COLO668 (cell line): ENCODE data around the gene ARMC3.
A peak's percentile ranks its signal among the peaks of the same experiment; 100 is the strongest.
"Not testable (repeated sequence)": the region's sequence is repeated elsewhere in the genome, so short reads cannot be mapped to it uniquely, and the experiment has no call there.

ENCODE experiments used
- DNase-seq: peaks from one replicate; lab custom pipeline; 2025; ENCODE audit not compliant: unreplicated experiment; lab: John Stamatoyannopoulos, UW

ARMC3 gene

GRCh38 chr10:23038172-23038571, 110.3 kb downstream of the ARMC3 start:
- DNase-seq = no peak

- no peak for DNase-seq
Measured at GRCh38 chr10:23040002-23040401, 112.1 kb downstream of the ARMC3 start.

- DNase-seq = no peak
Measured at GRCh38 chr10:23046027-23046426, 118.2 kb downstream of the ARMC3 start.

GRCh38 chr10:23047201-23048050, 119.6 kb downstream of the ARMC3 start:
- no peak for DNase-seq

- DNase-seq = no peak
Measured at GRCh38 chr10:23048191-23048590, 120.3 kb downstream of the ARMC3 start.

- no peak for DNase-seq
Measured at GRCh38 chr10:23051278-23051677, 123.4 kb downstream of the ARMC3 start.

GRCh38 chr10:23051855-23052331, 124.0 kb downstream of the ARMC3 start:
- no peak for DNase-seq

GRCh38 chr10:23053036-23053435, 125.2 kb downstream of the ARMC3 start:
- no peak for DNase-seq

GRCh38 chr10:23055424-23056185, 127.8 kb downstream of the ARMC3 start:
- DNase-seq = no peak

GRCh38 chr10:23056186-23056579, 128.3 kb downstream of the ARMC3 start:
- no peak for DNase-seq

GRCh38 chr10:23058366-23058765, 130.5 kb downstream of the ARMC3 start:
- DNase-seq = no peak

GRCh38 chr10:23060918-23061317, 133.1 kb downstream of the ARMC3 start:
- DNase-seq = peak; percentile 9

- DNase-seq = no peak
Measured at GRCh38 chr10:23063045-23063972, 135.5 kb downstream of the ARMC3 start.

- no peak for DNase-seq
Measured at GRCh38 chr10:23063973-23064812, 136.3 kb downstream of the ARMC3 start.

- not testable (repeated sequence) for DNase-seq
Measured at GRCh38 chr10:23064813-23065114, 136.9 kb downstream of the ARMC3 start.

- no peak for DNase-seq
Measured at GRCh38 chr10:23065181-23065948, 137.5 kb downstream of the ARMC3 start.

- no peak for DNase-seq
Measured at GRCh38 chr10:23067337-23067736, 139.5 kb downstream of the ARMC3 start.

- DNase-seq = peak; percentile 67
Measured at GRCh38 chr10:23067939-23068775, 140.3 kb downstream of the ARMC3 start.
